Activated naive CD4-positive, alpha-beta T cell treated with anti-CD3 and anti-CD28 coated beads, Interleukin-2, amount 50 U/mL, for 16 hours (primary cell): ENCODE results near the gene SELENOK.

Experiments used
- DNase-seq: peaks from one replicate; pipeline ENCODE4 v3.0.0-alpha.2; 2020

Gene SELENOK

GRCh38 chr3:53841296-53841695 lies 50.4 kb downstream of the SELENOK start:
- no peak for DNase-seq

GRCh38 chr3:53837331-53837730 lies 54.3 kb downstream of the SELENOK start:
- DNase-seq = no peak

GRCh38 chr3:53836084-53836872 lies 55.4 kb downstream of the SELENOK start:
- DNase-seq = no peak

- no peak for DNase-seq
These were observed 56.4 kb downstream of the SELENOK start for GRCh38 chr3:53835257-53835656.

GRCh38 chr3:53834429-53835095 lies 57.1 kb downstream of the SELENOK start:
- DNase-seq = no peak
